Measurements from ENCODE around the gene YPEL4.
A peak's percentile ranks its signal among the peaks of the same experiment; 100 is the strongest.
"Not testable (repeated sequence)": the region's sequence is repeated elsewhere in the genome, so short reads cannot be mapped to it uniquely, and the experiment has no call there.

The YPEL4 gene, protein sequence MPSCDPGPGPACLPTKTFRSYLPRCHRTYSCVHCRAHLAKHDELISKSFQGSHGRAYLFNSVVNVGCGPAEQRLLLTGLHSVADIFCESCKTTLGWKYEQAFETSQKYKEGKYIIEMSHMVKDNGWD

DNA sequence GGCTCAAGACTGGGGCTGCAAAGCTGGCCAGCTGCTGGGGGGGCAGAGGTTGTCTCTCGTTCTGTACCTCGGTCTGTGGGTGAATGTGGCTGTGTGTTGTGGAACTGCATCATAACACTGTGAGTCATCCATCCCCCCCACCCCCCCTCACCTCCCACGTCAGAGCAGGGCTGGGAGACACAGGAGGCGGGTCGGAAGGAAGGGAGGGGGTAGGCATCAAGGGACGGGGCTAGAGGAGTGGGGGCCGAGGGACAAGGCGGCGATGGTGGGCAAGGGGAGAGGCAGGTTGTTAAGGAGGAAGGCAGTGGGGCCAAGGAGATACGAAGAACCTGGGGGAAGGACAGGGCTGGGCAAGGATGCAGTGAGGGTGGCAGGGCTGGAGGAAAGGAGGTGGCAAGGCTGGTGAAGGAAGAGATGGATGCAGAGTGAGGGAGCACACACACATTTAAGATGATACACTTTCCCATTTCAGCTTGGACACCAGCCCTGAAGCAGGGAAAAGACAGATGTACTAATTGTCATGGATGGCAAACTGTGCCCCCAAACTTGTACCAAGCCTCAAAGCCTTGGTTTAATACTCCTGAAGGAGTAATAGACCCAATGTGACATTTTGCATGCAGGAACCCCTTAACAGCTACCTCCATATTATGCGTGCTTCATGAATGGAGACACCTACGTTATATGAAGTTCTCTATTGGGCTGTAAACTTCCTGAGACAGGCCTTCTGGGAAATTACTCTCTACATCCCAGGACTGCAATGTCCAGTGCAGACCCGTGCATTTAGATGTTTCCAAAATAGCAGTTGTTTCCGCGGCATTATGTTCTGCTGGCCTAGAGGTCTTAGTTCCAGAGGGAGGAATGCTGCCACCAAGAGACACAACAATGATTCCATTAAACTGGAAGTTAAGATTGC, at the start of gene YPEL4:
YPEL4 (minus strand) TSS at position 87 of the 913 bp plus-strand sequence. CDS start 2,805 bp downstream, outside the sequence.
- peak; percentile 76 for DNase-seq

DNA sequence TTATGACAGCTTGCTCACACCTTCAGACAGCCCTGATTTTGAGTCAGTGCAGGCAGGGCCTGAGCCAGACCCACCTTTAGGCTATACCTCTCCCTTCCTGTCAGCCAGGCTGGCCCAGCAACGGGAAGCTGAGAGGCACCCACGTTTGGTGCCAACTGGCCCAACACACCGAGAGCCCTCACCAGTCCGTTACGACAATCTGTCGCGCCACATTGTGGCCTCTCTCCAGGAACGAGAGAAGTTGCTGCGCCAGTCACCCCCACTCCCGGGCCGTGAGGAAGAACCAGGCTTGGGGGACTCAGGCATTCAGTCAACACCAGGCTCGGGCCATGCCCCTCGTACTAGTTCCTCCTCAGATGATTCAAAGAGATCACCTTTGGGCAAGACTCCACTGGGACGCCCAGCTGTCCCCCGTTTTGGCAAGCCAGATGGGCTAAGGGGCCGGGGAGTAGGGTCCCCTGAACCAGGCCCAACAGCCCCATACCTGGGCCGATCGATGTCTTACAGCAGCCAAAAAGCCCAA, 49.2 kb upstream of the YPEL4 start:
- DNase-seq = no peak

DNA sequence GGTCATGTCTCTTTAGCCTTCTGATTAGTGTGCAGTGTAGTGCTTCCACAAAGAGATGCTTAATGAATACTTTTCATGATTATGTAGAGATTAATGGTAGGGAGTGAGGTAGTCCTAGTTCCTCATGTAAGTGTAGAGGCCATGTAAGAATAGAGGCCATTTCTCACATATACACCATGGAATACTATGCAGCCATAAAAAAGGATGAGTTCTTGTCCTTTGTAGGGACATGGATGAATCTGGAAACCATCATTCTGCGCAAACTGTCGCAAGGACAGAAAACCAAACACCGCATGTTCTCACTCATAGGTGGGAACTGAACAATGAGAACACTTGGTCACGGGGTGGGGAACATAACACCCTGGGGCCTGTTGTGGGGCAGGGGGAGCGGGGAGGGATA, 40.8 kb upstream of the YPEL4 start:
- not testable (repeated sequence) for DNase-seq

DNA sequence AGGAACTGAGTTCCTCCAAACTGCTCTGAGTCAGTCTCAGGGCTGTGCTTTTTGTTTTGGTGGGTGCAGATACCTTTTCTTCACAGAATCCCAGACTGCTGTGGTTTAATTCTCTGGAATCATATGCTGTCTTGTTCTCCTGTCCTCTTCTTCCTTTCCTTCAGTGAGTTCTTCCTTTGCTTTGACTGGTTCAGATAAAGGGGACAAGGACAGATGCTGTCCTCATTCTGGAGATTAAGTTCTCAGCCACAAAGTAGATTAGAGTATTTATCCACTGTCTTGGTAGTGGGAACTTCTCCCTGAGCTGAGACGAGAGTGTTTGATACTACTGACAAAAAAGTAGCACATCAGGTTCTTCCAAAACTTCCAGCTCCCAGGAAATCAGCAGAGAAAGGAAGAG, 31.5 kb upstream of the YPEL4 start:
- peak; percentile 43 for DNase-seq

DNA sequence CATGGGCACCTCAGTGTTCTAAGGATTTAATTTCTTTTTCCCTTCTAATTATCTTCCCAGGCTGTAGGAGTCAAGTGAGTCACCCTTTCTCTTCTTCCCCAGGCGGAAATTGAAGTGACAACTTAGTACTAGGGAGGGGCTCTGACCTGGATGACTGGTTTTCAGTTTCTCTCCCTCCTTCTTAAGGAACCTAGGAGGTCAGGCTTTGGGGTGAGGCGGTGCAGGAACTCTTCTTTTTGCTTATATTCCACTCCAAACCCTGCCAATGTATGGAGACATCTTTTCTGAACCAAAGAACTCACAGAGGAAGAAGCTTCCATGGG, 30.8 kb upstream of the YPEL4 start:
- peak; percentile 25 for DNase-seq

DNA sequence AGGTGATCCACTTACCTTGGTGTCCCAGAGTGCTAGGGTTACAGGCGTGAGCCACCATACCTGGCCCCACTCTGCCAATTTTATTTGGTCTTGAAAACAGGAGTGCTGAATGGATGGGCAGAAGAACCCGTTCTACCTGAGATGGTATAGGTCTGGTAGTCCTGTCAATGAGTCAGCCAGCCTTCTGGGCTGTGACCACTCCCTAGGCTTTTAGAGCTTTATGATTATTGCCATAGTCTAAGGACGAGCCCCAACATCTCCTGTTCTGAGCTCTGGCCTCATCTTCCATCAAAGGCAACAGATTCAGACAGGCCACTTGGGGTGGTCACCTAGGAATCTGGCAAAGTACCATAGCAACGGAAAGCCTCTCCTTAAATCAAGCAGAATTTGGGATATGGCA, 29.7 kb upstream of the YPEL4 start:
- DNase-seq = no peak

DNA sequence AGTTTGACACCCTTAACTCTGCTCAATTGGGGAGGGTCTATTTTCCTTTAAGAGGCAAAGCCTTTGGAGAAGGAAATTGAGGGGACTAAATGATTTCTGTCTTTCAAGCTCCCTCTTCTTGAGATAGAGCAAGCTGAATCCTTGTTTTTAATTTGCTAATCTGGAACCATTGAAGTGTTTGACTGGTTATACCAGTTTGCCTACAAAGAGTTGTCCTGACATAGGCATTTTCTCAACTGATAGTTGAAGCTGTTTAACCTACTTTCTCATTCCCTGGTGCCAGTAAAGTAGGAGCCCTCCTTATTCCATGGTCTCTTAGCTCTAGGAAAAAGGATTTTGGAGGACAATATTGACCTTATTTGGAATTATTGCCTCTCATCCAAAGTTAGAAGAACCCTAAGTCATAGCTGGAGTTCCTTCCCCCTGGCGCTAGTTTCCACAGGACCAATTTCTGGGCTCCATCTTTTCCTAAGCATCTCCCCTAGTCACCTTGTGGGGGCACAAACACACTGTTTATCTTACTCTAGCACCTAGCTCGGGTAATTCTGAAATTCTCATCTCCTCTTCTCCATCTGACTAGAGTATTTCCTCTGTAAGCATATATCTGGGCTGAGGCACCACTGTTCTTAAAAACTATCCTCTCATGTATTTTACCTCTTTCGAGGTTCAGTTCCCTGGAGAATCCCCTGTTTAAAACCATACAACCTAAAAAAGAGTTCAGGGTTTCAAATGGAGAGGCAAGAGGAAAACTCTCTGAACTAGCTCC, 25.6 kb upstream of the YPEL4 start:
- no peak for DNase-seq

DNA sequence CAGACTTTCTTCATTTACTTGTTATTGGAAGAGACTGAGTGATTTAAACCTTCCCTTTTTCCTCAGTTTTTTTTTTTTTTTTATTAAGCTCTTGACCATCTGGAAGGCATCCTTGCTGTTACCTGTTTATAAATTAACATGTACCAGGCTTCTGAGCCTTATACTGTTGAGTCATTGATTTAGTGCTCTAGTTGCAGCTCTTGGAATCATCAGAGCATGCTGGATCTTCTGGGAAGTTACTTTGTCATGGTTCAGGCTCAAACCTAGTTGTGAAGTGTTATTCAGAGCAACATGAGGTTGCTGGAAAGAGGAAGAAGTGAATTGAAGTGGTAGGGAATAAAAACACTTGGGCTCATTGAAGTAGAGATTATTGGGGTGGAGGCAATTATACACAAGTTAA, 24.5 kb upstream of the YPEL4 start:
- no peak for DNase-seq

DNA sequence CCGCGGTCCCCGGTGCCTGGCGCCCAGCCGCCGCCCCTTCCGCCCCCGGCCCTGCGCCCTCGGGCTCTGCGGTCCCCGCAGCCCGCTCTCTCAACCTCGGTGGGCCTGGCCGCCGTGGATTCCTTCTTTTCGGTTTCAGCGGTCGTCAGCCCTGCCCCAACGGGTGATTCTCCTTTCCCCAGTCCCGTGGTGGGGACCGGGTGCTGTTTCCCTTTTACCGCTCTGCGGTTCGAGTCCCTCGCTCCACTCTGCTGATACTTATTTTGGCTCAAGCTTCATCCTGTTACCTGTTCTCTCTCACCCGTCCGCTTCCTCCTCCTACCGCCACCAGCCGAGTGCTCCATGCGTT, 18.7 kb upstream of the YPEL4 start:
- DNase-seq = peak; percentile 66

DNA sequence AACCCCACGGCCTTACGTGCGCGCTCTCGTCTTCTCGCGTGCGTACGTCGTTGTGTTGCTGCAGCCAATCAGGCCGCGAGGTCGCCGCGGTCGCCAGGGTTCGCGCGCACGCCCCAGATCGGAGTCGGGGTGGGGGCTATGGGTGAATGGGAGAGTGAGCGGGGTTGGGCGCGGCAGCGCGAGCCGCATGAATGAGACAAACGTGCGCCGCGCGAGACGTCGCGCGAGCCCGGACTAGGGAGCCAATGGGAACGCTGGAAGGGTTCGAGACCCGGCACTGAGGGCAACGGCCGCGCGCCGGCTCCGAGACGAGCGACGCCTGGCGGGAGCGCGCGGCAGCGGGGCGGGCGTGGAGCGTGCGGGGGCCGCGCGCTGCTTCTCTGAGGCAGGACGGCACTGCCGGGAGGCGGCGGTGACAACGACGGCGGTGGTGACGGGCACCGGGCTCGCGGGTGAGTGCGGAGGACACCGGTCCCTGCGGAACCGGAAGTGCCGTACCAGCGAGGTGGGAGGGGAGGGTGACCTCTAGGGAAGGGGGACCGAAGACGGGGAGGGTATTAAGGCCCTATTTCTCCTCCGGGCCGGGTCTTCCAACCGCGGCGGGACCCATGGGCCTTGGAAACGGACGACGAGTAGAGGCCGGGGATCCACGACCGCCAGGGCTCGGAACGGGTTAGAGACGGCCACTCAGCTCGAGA, 18.2 kb upstream of the YPEL4 start, which contains the start of gene ZDHHC5:
ZDHHC5 (plus strand) TSS at position 379 of the 698 bp plus-strand sequence. CDS start 4,977 bp downstream, outside the sequence.
- DNase-seq = peak; percentile 99

DNA sequence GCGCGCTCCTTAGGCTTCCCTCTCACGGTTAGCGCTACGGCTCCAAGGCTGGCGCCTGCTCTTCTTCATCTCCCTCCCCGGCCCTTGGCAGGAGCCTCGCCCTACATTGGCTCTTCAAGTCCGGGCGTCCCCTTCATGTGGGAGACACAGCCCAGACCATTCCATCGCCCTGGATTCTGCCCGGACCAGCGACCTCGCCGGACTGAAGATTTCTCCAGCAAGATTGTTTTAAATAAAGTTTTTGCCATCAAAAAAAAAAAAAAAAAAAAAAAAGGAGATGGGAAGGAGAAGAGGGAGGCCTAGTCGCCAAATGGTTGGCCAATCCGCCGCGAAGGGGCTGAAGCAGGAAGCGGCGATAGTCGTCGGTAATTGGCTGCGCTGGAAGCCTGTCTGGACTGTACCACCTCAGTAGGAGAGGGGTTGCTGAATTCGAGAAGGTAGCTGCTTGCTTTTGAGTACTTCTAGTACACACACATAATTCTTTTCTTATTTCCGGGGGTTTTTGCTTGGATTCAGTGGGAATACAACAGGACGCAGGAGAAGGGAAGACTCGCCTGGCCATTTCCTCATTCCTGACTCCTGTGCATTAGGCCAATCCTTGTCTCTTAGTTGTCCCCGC, 17.5 kb upstream of the YPEL4 start:
- peak; percentile 99 for DNase-seq

DNA sequence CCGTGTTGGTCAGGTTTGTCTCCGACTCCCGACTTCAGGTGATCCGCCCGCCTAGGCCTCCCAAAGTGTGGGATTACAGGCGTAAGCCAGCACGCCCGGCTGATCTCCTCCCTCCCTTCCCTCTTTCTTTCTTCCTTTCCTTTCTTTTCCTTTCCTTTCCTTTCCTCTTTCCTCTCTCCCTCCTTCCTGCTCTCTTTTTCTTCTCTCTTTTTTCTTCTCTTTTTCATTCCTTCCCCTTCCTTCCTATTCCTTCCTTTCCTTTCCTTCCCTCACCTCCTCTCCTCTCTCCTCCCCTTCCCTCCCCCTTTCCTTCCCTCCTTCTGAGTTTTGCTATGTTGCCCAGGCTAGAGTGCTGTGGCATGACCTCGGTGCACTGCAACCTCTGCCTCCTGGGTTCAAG, 14.3 kb upstream of the YPEL4 start:
- no peak for DNase-seq

DNA sequence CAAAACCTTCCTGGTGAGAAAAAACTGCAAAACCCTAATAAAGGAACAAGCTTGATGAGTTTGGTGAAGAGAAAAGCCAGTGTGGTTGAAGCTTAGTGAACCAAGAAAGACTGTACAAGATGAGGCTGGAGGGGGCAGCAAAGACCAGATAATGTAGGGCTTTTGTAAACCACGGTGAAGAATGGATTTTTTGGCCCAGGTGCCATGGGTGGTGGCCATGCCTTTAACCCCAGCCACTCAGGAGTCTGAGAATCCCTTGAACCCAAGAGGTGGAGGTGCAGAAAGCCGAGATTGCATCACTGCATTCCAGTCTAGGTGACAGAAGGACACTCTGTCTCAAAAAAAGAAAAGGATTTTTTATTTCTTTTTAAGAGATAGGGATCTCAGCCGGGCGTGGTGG, 13.2 kb upstream of the YPEL4 start:
- peak; percentile 51 for DNase-seq

DNA sequence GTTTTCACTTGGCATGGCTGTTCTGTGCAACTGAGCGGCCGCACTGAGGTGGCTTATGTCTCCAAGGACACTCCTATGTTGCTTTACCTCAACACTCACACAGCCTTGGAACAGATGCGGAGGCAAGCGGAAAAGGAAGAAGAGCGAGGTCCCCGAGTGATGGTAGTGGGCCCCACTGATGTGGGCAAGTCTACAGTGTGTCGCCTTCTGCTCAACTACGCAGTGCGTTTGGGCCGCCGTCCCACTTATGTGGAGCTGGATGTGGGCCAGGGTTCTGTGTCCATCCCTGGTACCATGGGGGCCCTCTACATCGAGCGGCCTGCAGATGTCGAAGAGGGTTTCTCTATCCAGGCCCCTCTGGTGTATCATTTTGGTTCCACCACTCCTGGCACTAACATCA, 10.0 kb upstream of the YPEL4 start:
- DNase-seq = no peak

DNA sequence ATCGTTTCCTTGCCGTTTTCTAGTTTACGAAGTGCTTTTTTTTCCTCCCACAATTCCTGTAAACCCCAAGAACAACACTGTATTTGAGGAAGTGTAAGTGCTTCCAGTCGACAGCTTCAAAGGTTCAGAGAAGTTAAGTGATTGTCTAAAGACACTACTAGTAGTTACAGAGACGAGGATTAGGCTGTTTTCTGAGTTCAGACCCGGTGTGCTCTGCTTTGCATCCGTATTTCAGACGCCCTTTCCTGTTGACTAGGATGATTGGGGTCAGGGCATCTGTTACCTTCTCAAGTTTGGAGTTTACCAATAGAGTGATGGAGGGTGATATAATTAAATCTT, 8.3 kb upstream of the YPEL4 start:
- DNase-seq = no peak

DNA sequence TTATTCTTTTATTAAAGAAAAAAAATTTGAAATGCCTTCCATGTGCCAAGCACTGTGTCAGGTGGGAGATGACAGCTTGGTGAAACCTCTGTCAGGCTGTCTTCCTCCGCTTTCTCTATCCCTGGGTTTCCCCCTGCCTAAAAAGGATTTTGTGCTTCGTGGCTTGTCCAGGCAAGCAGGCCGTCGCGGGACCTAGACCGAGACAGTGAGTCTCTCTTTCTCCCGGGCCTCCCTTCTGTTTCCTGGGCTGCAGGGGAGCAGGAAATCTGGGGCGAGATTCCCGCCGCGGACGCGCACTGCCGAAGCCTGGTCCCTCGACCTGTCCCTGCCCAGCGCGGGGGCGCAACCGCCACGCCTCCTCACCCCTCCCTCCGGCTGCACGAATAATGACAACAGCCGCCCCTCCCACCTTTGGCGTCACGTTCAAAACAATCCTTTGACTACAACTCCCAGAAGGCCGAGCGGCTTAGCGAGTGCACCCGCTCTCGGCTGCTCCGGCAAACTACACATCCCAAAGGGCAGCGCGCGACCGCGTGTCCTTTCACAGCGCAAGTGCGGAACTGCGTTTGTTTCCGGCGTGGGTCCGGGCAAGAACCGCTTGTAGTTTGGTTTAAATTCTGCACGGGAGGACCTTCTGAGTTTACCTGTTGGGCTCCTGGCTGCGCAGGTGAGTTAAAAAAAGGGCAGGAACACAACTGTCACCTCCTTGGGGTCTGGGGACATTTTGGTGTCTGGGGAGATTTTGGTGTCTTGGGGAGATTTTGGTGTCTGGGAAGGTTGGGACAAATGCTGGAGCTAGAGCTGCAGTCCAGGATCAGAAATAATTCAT, 7.7 kb upstream of the YPEL4 start, which contains the start of gene CLP1:
CLP1 (plus strand) TSS at position 569 of the 829 bp plus-strand sequence. CDS start 1,715 bp downstream, outside the sequence.
- peak; percentile 99 for DNase-seq

DNA sequence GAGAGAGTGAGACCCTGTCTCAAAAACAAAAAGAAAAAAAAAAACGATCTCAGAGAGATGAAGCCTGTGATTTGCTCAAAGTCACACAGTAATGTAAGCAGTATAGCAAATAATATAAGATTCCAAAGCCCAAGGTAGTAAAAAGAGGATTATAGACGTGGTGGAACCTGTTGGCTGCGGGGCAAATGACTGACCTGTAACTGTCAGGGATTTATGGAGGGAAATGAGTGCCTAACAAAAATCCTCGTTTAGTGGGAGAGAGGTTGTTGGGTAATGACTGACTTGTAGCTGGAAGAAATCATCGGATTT, 7.1 kb upstream of the YPEL4 start:
- DNase-seq = no peak

DNA sequence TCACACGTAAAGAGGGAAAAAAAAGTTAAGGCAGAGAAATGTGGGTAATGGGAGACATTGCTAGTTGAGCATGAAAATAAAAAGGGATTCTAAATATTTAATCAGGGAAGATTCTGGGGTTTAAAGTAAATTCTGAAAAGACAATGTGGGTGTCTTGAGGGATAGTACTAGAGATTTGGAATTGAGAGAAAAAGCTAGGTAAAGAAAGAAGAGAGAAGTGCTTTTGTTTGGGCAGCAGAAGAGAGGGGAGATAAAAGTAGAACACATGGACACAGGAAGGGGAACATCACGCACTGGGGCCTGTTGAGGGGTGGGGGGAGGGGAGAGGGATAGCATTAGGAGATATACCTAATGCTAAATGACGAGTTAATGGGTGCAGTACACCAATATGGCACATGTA, 3.5 kb upstream of the YPEL4 start:
- peak; percentile 70 for DNase-seq

DNA sequence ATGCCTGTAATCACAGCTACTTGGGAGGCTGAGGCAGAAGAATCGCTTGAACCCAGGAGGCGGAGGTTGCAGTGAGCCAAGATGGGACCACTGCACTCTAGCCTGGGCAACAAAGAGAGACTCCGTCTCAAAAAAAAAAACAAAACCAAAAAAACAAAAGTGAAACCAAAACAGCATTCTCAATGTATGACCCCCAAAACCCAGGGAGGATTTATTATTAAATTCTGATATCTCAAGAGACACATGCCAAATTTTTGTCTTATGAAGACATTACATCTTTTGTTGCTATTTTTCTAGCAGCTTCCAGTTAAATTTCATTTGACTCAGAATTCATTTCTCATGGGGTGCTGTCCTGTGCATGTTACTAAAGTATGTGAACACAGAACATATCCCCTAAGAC, 3.0 kb upstream of the YPEL4 start:
- DNase-seq = peak; percentile 70

DNA sequence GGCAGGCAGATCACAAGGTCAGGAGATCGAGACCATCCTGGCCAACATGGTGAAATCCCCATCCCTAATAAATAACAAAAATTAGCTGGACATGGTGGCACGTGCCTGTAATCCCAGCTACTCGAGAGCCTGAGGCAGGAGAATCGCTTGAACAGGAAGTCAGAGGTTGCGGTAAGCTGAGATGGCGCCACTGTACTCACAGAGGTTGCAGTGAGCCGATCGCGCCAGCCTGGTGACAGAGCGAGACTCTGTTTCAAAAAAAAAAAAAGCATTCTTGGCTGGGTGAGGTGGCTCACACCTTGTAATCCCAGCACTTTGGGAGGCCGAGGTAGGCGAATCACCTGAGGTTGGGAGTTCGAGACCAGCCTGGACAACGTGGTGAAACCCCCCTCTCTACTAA, 2.5 kb upstream of the YPEL4 start:
- DNase-seq = not testable (repeated sequence)

DNA sequence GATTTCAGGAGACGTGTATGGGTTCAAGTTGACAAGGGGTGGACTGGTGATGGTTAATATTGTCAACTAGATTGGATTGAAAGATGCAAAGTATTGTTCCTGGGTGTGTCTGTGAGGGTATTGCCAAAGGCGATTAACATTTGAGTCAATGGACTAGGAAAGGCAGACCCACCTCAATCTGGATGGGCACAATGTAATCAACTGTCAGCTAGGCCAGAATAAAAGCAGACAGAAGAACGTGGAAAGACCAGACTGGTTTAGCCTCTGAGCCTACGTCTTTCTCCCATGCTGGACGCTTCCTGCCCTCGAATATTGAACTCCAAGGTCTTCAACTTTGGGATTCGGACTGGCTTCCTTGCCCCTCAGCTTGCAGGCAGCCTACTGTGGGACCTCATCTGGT, 1.7 kb upstream of the YPEL4 start:
- DNase-seq = no peak

DNA sequence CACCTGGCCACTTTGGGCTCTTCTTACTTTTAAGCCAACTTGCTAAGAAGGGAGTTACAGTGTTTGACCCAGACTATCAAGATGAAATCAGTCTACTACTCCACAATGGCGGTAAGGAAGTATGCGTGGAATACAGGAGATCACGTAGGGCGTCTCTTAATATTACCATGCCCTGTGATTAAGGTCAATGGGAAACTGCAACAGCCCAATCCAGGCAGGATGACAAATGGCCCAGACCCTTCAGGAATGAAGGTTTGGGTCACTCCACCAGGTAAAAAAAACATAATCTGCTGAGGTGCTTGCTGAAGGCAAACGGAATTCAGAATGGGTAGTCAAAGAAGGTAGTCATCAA, 1.0 kb upstream of the YPEL4 start:
- no peak for DNase-seq

Measured in OCI-M1 (cell line).